Stimulated activated memory B cell treated with anti-CD40 and anti-IgM and Interleukin-4, amounts not matched to agents 10 μg/mL and 1 μg/mL and 100 μg/mL, for 72 hours (primary cell): Measurements from ENCODE around the gene ETV6.

Source experiments
- ATAC-seq: fragments of 150-1000 bp; cut with Tn5 transposase; 2 replicates; pipeline ENCODE4 v1.10.0; 2021
- H3K27ac Mint-ChIP-seq: one replicate; pipeline ENCODE4 v1.8.0; 2022; ENCODE audit warnings: mild to moderate bottlenecking, mixed read lengths
- H3K27me3 Mint-ChIP-seq: one replicate; pipeline ENCODE4 v1.8.0; 2022; ENCODE audit warnings: mixed read lengths
- H3K36me3 Mint-ChIP-seq: one replicate; pipeline ENCODE4 v1.8.0; 2022; ENCODE audit warnings: mixed read lengths
- H3K4me1 Mint-ChIP-seq: one replicate; pipeline ENCODE4 v1.8.0; 2022; ENCODE audit warnings: mixed read lengths
- H3K4me3 Mint-ChIP-seq: one replicate; pipeline ENCODE4 v1.8.0; 2022; ENCODE audit warnings: mild to moderate bottlenecking, moderate library complexity, mixed read lengths
- H3K9me3 Mint-ChIP-seq: one replicate; pipeline ENCODE4 v1.8.0; 2022; ENCODE audit warnings: mixed read lengths

Gene ETV6

GRCh38 chr12:11877102-11877826, 227.8 kb downstream of the ETV6 start:
- Mint-ChIP-seq H3K4me1 (peaks cover 42% of the 10 kb centered on the region), H3K27ac (peak overlapping the region; percentile 43), H3K36me3 (peaks cover 79% of the 10 kb centered on the region), H3K9me3 (no peaks in the 10 kb centered on the region), H3K27me3 (no peaks in the 10 kb centered on the region), H3K4me3 (no peak overlapping the region)
- ATAC-seq = no peak

GRCh38 chr12:11877869-11878780, 228.7 kb downstream of the ETV6 start:
- H3K36me3 Mint-ChIP-seq = peaks cover 79% of the 10 kb centered on the region
- no peak overlapping the region for H3K4me3 Mint-ChIP-seq
- H3K9me3 Mint-ChIP-seq = no peaks in the 10 kb centered on the region
- ATAC-seq = no peak
- peaks cover 48% of the 10 kb centered on the region for H3K4me1 Mint-ChIP-seq
- H3K27ac Mint-ChIP-seq = peak overlapping the region; percentile 43
- no peaks in the 10 kb centered on the region for H3K27me3 Mint-ChIP-seq

- Mint-ChIP-seq H3K4me3 (no peak overlapping the region), H3K9me3 (no peaks in the 10 kb centered on the region), H3K4me1 (peaks cover 50% of the 10 kb centered on the region), H3K27ac (no peak overlapping the region), H3K36me3 (peaks cover 79% of the 10 kb centered on the region), H3K27me3 (no peaks in the 10 kb centered on the region)
- ATAC-seq = no peak
These were observed 229.8 kb downstream of the ETV6 start for GRCh38 chr12:11879306-11879705.

- peaks cover 55% of the 10 kb centered on the region for H3K4me1 Mint-ChIP-seq
- H3K36me3 Mint-ChIP-seq = peaks cover 84% of the 10 kb centered on the region
- no peaks in the 10 kb centered on the region for H3K27me3 Mint-ChIP-seq
- ATAC-seq = no peak
- H3K9me3 Mint-ChIP-seq = no peaks in the 10 kb centered on the region
- H3K4me3 Mint-ChIP-seq = no peak overlapping the region
- H3K27ac Mint-ChIP-seq = no peak overlapping the region
These were observed 230.9 kb downstream of the ETV6 start for GRCh38 chr12:11880381-11880780.

GRCh38 chr12:11881835-11882234, 232.4 kb downstream of the ETV6 start:
- H3K4me3 Mint-ChIP-seq = no peak overlapping the region
- H3K27ac Mint-ChIP-seq = peak overlapping the region; percentile 33
- peaks cover 84% of the 10 kb centered on the region for H3K36me3 Mint-ChIP-seq
- H3K9me3 Mint-ChIP-seq = no peaks in the 10 kb centered on the region
- ATAC-seq = no peak
- peaks cover 54% of the 10 kb centered on the region for H3K4me1 Mint-ChIP-seq
- no peaks in the 10 kb centered on the region for H3K27me3 Mint-ChIP-seq

GRCh38 chr12:11882301-11883019, 233.0 kb downstream of the ETV6 start:
- H3K4me3 Mint-ChIP-seq = no peak overlapping the region
- peaks cover 50% of the 10 kb centered on the region for H3K4me1 Mint-ChIP-seq
- H3K27me3 Mint-ChIP-seq = no peaks in the 10 kb centered on the region
- peaks cover 86% of the 10 kb centered on the region for H3K36me3 Mint-ChIP-seq
- no peak for ATAC-seq
- H3K9me3 Mint-ChIP-seq = no peaks in the 10 kb centered on the region
- peak overlapping the region; percentile 33 for H3K27ac Mint-ChIP-seq

GRCh38 chr12:11884116-11884515, 234.6 kb downstream of the ETV6 start:
- peak overlapping the region; percentile 33 for H3K27ac Mint-ChIP-seq
- no peak for ATAC-seq
- H3K36me3 Mint-ChIP-seq = peaks cover 90% of the 10 kb centered on the region
- peaks cover 47% of the 10 kb centered on the region for H3K4me1 Mint-ChIP-seq
- H3K27me3 Mint-ChIP-seq = no peaks in the 10 kb centered on the region
- no peak overlapping the region for H3K4me3 Mint-ChIP-seq
- peaks cover 1% of the 10 kb centered on the region for H3K9me3 Mint-ChIP-seq

- no peak overlapping the region for H3K4me3 Mint-ChIP-seq
- H3K9me3 Mint-ChIP-seq = peaks cover 7% of the 10 kb centered on the region
- peak; percentile 45 for ATAC-seq
- peak overlapping the region; percentile 33 for H3K27ac Mint-ChIP-seq
- H3K27me3 Mint-ChIP-seq = no peaks in the 10 kb centered on the region
- H3K4me1 Mint-ChIP-seq = peaks cover 53% of the 10 kb centered on the region
- H3K36me3 Mint-ChIP-seq = peaks cover 91% of the 10 kb centered on the region
These were observed 235.2 kb downstream of the ETV6 start for GRCh38 chr12:11884706-11885105.

GRCh38 chr12:11885261-11886038, 236.0 kb downstream of the ETV6 start:
- Mint-ChIP-seq H3K9me3 (peaks cover 8% of the 10 kb centered on the region), H3K4me1 (peaks cover 57% of the 10 kb centered on the region), H3K27me3 (no peaks in the 10 kb centered on the region), H3K36me3 (peaks cover 94% of the 10 kb centered on the region), H3K27ac (peak overlapping the region; percentile 33), H3K4me3 (no peak overlapping the region)
- ATAC-seq = no peak

- ATAC-seq = no peak
- Mint-ChIP-seq H3K4me3 (no peak overlapping the region), H3K27ac (peak overlapping the region; percentile 21), H3K4me1 (peaks cover 63% of the 10 kb centered on the region), H3K36me3 (peaks cover 94% of the 10 kb centered on the region), H3K27me3 (no peaks in the 10 kb centered on the region), H3K9me3 (peaks cover 8% of the 10 kb centered on the region)
These were observed 236.9 kb downstream of the ETV6 start for GRCh38 chr12:11886339-11886738.

GRCh38 chr12:11888029-11888428, 238.6 kb downstream of the ETV6 start:
- H3K4me1 Mint-ChIP-seq = peaks cover 55% of the 10 kb centered on the region
- no peak overlapping the region for H3K4me3 Mint-ChIP-seq
- no peak for ATAC-seq
- peaks cover 98% of the 10 kb centered on the region for H3K36me3 Mint-ChIP-seq
- no peak overlapping the region for H3K27ac Mint-ChIP-seq
- H3K27me3 Mint-ChIP-seq = no peaks in the 10 kb centered on the region
- peaks cover 8% of the 10 kb centered on the region for H3K9me3 Mint-ChIP-seq

- Mint-ChIP-seq H3K4me1 (peaks cover 30% of the 10 kb centered on the region), H3K27ac (peak overlapping the region; percentile 48), H3K27me3 (no peaks in the 10 kb centered on the region), H3K4me3 (no peak overlapping the region), H3K9me3 (peaks cover 8% of the 10 kb centered on the region), H3K36me3 (peaks cover 87% of the 10 kb centered on the region)
- no peak for ATAC-seq
These were observed 241.9 kb downstream of the ETV6 start for GRCh38 chr12:11891346-11891745.

- H3K9me3 Mint-ChIP-seq = peaks cover 8% of the 10 kb centered on the region
- H3K27me3 Mint-ChIP-seq = no peaks in the 10 kb centered on the region
- peaks cover 30% of the 10 kb centered on the region for H3K4me1 Mint-ChIP-seq
- no peak for ATAC-seq
- H3K36me3 Mint-ChIP-seq = peaks cover 82% of the 10 kb centered on the region
- no peak overlapping the region for H3K4me3 Mint-ChIP-seq
- peak overlapping the region; percentile 48 for H3K27ac Mint-ChIP-seq
These were observed 242.4 kb downstream of the ETV6 start for GRCh38 chr12:11891754-11892386.

GRCh38 chr12:11893998-11894397, 244.5 kb downstream of the ETV6 start:
- no peak for ATAC-seq
- H3K4me1 Mint-ChIP-seq = peaks cover 26% of the 10 kb centered on the region
- peaks cover 8% of the 10 kb centered on the region for H3K9me3 Mint-ChIP-seq
- no peak overlapping the region for H3K27ac Mint-ChIP-seq
- no peaks in the 10 kb centered on the region for H3K27me3 Mint-ChIP-seq
- H3K4me3 Mint-ChIP-seq = no peak overlapping the region
- H3K36me3 Mint-ChIP-seq = peaks cover 66% of the 10 kb centered on the region
